ENCODE measurements around the gene DGKI. TPM values are rescaled to one million over a fixed set of nuclear protein-coding genes. Genes with fewer than 3 reads are reported as not detected.

Gene DGKI
- total and polyA plus RNA-seq, 2 donors (not counting 1 experiment from before 2014, with no cell fraction given), result not detected

- intact Hi-C loops (cut with micrococcal nuclease), result no loop called here
- Histone ChIP-seq H3K4me3 (ENCODE audit: control extremely low read depth in 1 of 5, extremely low read depth in 1 of 5, insufficient read depth in 1 of 5, low read depth in 2 of 5, low read length in 4 of 5) (no peak overlapping the region), H3K9me3 (ENCODE audit: control extremely low read depth in 1 of 3, control insufficient read depth in 2 of 3, insufficient read depth in 1 of 3, low read length in 2 of 3) (no peaks in the 10 kb centered on the region), H2AFZ (ENCODE audit: insufficient read depth, low read depth, low read length, poor library complexity, severe bottlenecking) (no peak overlapping the region), H3K36me3 (replicated peaks in 1 of 2; ENCODE audit: control extremely low read depth in 1 of 2, control insufficient read depth in 1 of 2, extremely low read depth in 1 of 2, insufficient read depth in 2 of 2, low read length in 1 of 2) (no peaks in the 10 kb centered on the region), H4K20me1 (ENCODE audit: control insufficient read depth, insufficient read depth, low read length, poor library complexity, severe bottlenecking) (no peaks in the 10 kb centered on the region), H3K79me2 (ENCODE audit: control insufficient read depth, insufficient read depth, low read length) (no peaks in the 10 kb centered on the region), H3K4me2 (replicated peaks; ENCODE audit: low read depth, low read length, poor library complexity, severe bottlenecking) (no peak overlapping the region), H3K4me1 (ENCODE audit: control insufficient read depth in 2 of 2, insufficient read depth in 2 of 2, low read length in 2 of 2) (no peaks in the 10 kb centered on the region), H3K27me3 (replicated peaks in 1 of 4; ENCODE audit: control extremely low read depth in 1 of 4, control insufficient read depth in 3 of 4, insufficient read depth in 4 of 4, low read length in 3 of 4) (no peaks in the 10 kb centered on the region), H3K27ac (ENCODE audit: low read length in 2 of 2) (no peak overlapping the region), H3K9ac (ENCODE audit: low read length) (no peak overlapping the region)
- DNase-seq (no peak), ATAC-seq (ENCODE audit: low read depth) (no peak)
- no peaks in the 10 kb centered on the region for H3K27me3 Mint-ChIP-seq
- no peak for TF ChIP-seq EZH2 (IDR thresholded peaks at IDR 0.05; ENCODE audit: borderline replicate concordance, insufficient read depth, low read depth, low read length, poor library complexity, severe bottlenecking)
- TF ChIP-seq, protein P1, sequence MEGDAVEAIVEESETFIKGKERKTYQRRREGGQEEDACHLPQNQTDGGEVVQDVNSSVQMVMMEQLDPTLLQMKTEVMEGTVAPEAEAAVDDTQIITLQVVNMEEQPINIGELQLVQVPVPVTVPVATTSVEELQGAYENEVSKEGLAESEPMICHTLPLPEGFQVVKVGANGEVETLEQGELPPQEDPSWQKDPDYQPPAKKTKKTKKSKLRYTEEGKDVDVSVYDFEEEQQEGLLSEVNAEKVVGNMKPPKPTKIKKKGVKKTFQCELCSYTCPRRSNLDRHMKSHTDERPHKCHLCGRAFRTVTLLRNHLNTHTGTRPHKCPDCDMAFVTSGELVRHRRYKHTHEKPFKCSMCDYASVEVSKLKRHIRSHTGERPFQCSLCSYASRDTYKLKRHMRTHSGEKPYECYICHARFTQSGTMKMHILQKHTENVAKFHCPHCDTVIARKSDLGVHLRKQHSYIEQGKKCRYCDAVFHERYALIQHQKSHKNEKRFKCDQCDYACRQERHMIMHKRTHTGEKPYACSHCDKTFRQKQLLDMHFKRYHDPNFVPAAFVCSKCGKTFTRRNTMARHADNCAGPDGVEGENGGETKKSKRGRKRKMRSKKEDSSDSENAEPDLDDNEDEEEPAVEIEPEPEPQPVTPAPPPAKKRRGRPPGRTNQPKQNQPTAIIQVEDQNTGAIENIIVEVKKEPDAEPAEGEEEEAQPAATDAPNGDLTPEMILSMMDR (IDR thresholded peaks at IDR 0.05), result no peak
- H3K27ac Mint-ChIP-seq, result no peak overlapping the region
- no peaks in the 10 kb centered on the region for H3K4me1 Mint-ChIP-seq
- WGBS (ENCODE audit: insufficient coverage), result 30% methylated on average over 1 of the region's 4 CpGs
- no peak overlapping the region for H3K4me3 Mint-ChIP-seq
- CTCF ChIA-PET, result no interaction called here
- POLR2A ChIA-PET, result no interaction called here
- no peaks in the 10 kb centered on the region for H3K9me3 Mint-ChIP-seq (ENCODE audit: insufficient read depth)
Measured at GRCh38 chr7:137545059-137545716, 301.6 kb downstream of the DGKI start.

GRCh38 chr7:137544453-137545058 lies 302.2 kb downstream of the DGKI start:
- no peak overlapping the region for H3K4me2 ChIP-seq (replicated peaks; ENCODE audit: low read depth, low read length, poor library complexity, severe bottlenecking)
- H3K79me2 ChIP-seq (ENCODE audit: control insufficient read depth, insufficient read depth, low read length), result no peaks in the 10 kb centered on the region
- H3K27ac Mint-ChIP-seq, result no peak overlapping the region
- no peak for TF ChIP-seq EZH2 (IDR thresholded peaks at IDR 0.05; ENCODE audit: borderline replicate concordance, insufficient read depth, low read depth, low read length, poor library complexity, severe bottlenecking)
- TF ChIP-seq, protein P1 (IDR thresholded peaks at IDR 0.05), result no peak
- H3K36me3 ChIP-seq (replicated peaks in 1 of 2; ENCODE audit: control extremely low read depth in 1 of 2, control insufficient read depth in 1 of 2, extremely low read depth in 1 of 2, insufficient read depth in 2 of 2, low read length in 1 of 2), result no peaks in the 10 kb centered on the region
- H3K27me3 Mint-ChIP-seq, result no peaks in the 10 kb centered on the region
- ChIA-PET CTCF (no interaction called here), POLR2A (no interaction called here)
- no CpG with 5 or more reads among the region's 1 CpG for WGBS (ENCODE audit: insufficient coverage)
- no peak overlapping the region for H3K27ac ChIP-seq (ENCODE audit: low read length in 2 of 2)
- H3K4me1 Mint-ChIP-seq, result no peaks in the 10 kb centered on the region
- no peaks in the 10 kb centered on the region for H3K9me3 ChIP-seq (ENCODE audit: control extremely low read depth in 1 of 3, control insufficient read depth in 2 of 3, insufficient read depth in 1 of 3, low read length in 2 of 3)
- H3K27me3 ChIP-seq (replicated peaks in 1 of 4; ENCODE audit: control extremely low read depth in 1 of 4, control insufficient read depth in 3 of 4, insufficient read depth in 4 of 4, low read length in 3 of 4), result no peaks in the 10 kb centered on the region
- DNase-seq (no peak), ATAC-seq (ENCODE audit: low read depth) (no peak)
- no peak overlapping the region for H3K4me3 Mint-ChIP-seq
- intact Hi-C loops (cut with micrococcal nuclease), result no loop called here
- H3K9me3 Mint-ChIP-seq (ENCODE audit: insufficient read depth), result no peaks in the 10 kb centered on the region
- no peak overlapping the region for H2AFZ ChIP-seq (ENCODE audit: insufficient read depth, low read depth, low read length, poor library complexity, severe bottlenecking)
- no peaks in the 10 kb centered on the region for H4K20me1 ChIP-seq (ENCODE audit: control insufficient read depth, insufficient read depth, low read length, poor library complexity, severe bottlenecking)
- H3K4me1 ChIP-seq (ENCODE audit: control insufficient read depth in 2 of 2, insufficient read depth in 2 of 2, low read length in 2 of 2), result no peaks in the 10 kb centered on the region
- H3K4me3 ChIP-seq (ENCODE audit: control extremely low read depth in 1 of 5, extremely low read depth in 1 of 5, insufficient read depth in 1 of 5, low read depth in 2 of 5, low read length in 4 of 5), result no peak overlapping the region
- no peak overlapping the region for H3K9ac ChIP-seq (ENCODE audit: low read length)

Data from B cell (primary cell).